ENCODE data around the gene IL1RAPL2.

DNA sequence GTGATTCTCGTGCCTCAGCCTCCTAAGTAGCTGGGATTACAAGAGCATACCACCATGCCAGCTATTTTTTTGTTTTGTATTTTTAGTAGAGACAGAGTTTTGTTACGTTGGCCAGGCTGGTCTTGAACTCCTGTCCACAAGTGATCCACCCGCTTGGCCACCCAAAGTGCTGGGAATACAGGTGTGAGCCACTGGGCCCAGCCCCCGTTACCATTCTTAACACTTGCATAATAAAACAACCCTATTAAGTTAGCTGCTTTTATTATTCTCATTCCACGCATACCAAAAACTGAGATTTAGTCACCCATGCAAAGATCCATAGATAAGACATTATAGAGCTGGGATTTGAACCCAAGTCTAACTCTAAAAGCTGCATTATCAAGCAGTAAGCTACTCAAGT lies 660.5 kb downstream of the IL1RAPL2 start:
- TF ChIP-seq TARDBP (IDR thresholded peaks at IDR 0.05), result no peak
- no peak for TF ChIP-seq L3MBTL2 (conservative IDR thresholded peaks at IDR 0.05)
- no peak for TF ChIP-seq LEF1 (IDR thresholded peaks at IDR 0.05; ENCODE audit: borderline replicate concordance)
- TF ChIP-seq ARNT (IDR thresholded peaks at IDR 0.05), result no peak
- TF ChIP-seq ELF4 (IDR thresholded peaks at IDR 0.05), result no peak
